IMR-90 (cell line): ENCODE measurements around the gene KRT6A. TPM values are rescaled to one million over a fixed set of nuclear protein-coding genes. Genes with fewer than 3 reads are reported as not detected.

ENCODE experiments used
- ATAC-seq: fragments of 200-7000 bp; cut with Tn5 transposase; 2 replicates; pipeline ENCODE4 v1.9.1; 2020; ENCODE audit warnings: low read depth, mild to moderate bottlenecking, moderate library complexity
- BruUV-seq: library from RNA; stranded (reverse); fragments of 400-500 nt; replicated peaks from 2 replicates; lab custom pipeline; 2021; lab: Mats Ljungman, UMichigan
- CTCF ChIA-PET: fragments of 300-600 bp; formaldehyde crosslinking; extraction: SDS; loops from one replicate; lab custom pipeline; 2021; ENCODE audit warnings: antibody characterized with exemption; lab: Yijun Ruan, JAX
- POLR2A ChIA-PET: fragments of 300-600 bp; sonication (Branson Sonifier 250); formaldehyde crosslinking; loops from one replicate; lab custom pipeline; 2022; ENCODE audit warnings: antibody characterized with exemption; ENCODE audit not compliant: unreplicated experiment; lab: Charles Lee
- DNase-seq: peaks from one replicate; pipeline ENCODE4 v3.0.0; 2013
- H2AFZ ChIP-seq: replicated peaks from 2 replicates; pipeline ENCODE3; 2013; ENCODE audit warnings: low read length, mild to moderate bottlenecking; ENCODE audit not compliant: poor library complexity
- H2AK5ac ChIP-seq: 2 replicates; pipeline ENCODE4 v1.6.1; 2013; ENCODE audit warnings: low read depth, low read length, inconsistent platforms
- H2AK9ac ChIP-seq: replicated peaks from 2 replicates; pipeline ENCODE3; 2013; ENCODE audit warnings: mild to moderate bottlenecking, low read depth, low read length, moderate library complexity; ENCODE audit not compliant: poor library complexity
- H2BK120ac ChIP-seq: 2 replicates; pipeline ENCODE4 v1.6.1; 2013; ENCODE audit warnings: low read depth, low read length, inconsistent platforms
- H2BK15ac ChIP-seq: 3 replicates; pipeline ENCODE4 v1.6.1; 2013; ENCODE audit warnings: low read depth, low read length, inconsistent platforms
- H2BK20ac ChIP-seq: 2 replicates; pipeline ENCODE4 v1.6.1; 2013; ENCODE audit warnings: low read depth, mild to moderate bottlenecking, inconsistent platforms, low read length, moderate library complexity
- H2BK5ac ChIP-seq: 2 replicates; pipeline ENCODE4 v1.6.1; 2013; ENCODE audit warnings: mild to moderate bottlenecking, low read depth, low read length, inconsistent platforms; ENCODE audit not compliant: poor library complexity, severe bottlenecking
- H3K14ac ChIP-seq: replicated peaks from 2 replicates; pipeline ENCODE4 v1.6.1; 2013; ENCODE audit warnings: low read depth, low read length, inconsistent platforms
- H3K18ac ChIP-seq: 2 replicates; pipeline ENCODE4 v1.6.1; 2013; ENCODE audit warnings: low read depth, low read length, control low read depth
- H3K23ac ChIP-seq: 2 replicates; pipeline ENCODE4 v1.6.1; 2013; ENCODE audit warnings: low read depth, low read length, inconsistent platforms
- H3K27ac ChIP-seq: 2 replicates; pipeline ENCODE4 v1.5.1; 2013; ENCODE audit warnings: mild to moderate bottlenecking, control low read depth, low read length; ENCODE audit not compliant: insufficient read depth
- H3K27me3 ChIP-seq: 2 replicates; pipeline ENCODE4 v1.6.1; 2013; ENCODE audit warnings: low read length; ENCODE audit not compliant: control insufficient read depth, insufficient read depth
- H3K36me3 ChIP-seq: 2 replicates; pipeline ENCODE4 v1.6.1; 2013; ENCODE audit warnings: low read length, mixed read lengths; ENCODE audit not compliant: control insufficient read depth, insufficient read depth
- H3K4ac ChIP-seq: 2 replicates; pipeline ENCODE4 v1.6.1; 2013; ENCODE audit warnings: low read depth, low read length, inconsistent platforms
- H3K4me1 ChIP-seq: 2 replicates; pipeline ENCODE4 v1.6.1; 2013; ENCODE audit warnings: low read length, mixed read lengths; ENCODE audit not compliant: control insufficient read depth, insufficient read depth
- H3K4me2 ChIP-seq: 2 replicates; pipeline ENCODE4 v1.6.1; 2013; ENCODE audit warnings: low read depth, mild to moderate bottlenecking, control low read depth, low read length, moderate library complexity
- H3K4me3 ChIP-seq: 2 replicates; pipeline ENCODE4 v1.5.1; 2013; ENCODE audit warnings: low read depth, mild to moderate bottlenecking, control low read depth, low read length, moderate library complexity; ENCODE audit not compliant: insufficient read depth
- H3K56ac ChIP-seq: 2 replicates; pipeline ENCODE4 v1.6.1; 2013; ENCODE audit warnings: low read length, inconsistent platforms; ENCODE audit not compliant: insufficient read depth; ENCODE audit errors: extremely low read depth
- H3K79me1 ChIP-seq, 2 experiments: 2 replicates each; pipeline ENCODE4 v1.6.1; 2013; ENCODE audit warnings: low read length in 2 of 2, inconsistent platforms in 1 of 2, low read depth in 1 of 2
- H3K9ac ChIP-seq: 2 replicates; pipeline ENCODE4 v1.6.1; 2013; ENCODE audit warnings: low read depth, low read length, control low read depth
- H3K9me1 ChIP-seq: 2 replicates; pipeline ENCODE4 v1.6.1; 2013; ENCODE audit warnings: low read length, inconsistent platforms; ENCODE audit not compliant: insufficient read depth
- H3K9me3 ChIP-seq: 2 replicates; pipeline ENCODE4 v1.6.1; 2013; ENCODE audit warnings: low read length; ENCODE audit not compliant: control insufficient read depth, insufficient read depth
- H4K20me1 ChIP-seq: 2 replicates; pipeline ENCODE4 v1.6.1; 2013; ENCODE audit warnings: low read length, inconsistent platforms; ENCODE audit not compliant: insufficient read depth
- H4K5ac ChIP-seq: 2 replicates; pipeline ENCODE4 v1.6.1; 2013; ENCODE audit warnings: mild to moderate bottlenecking, low read depth, low read length, control low read depth
- H4K8ac ChIP-seq, 2 experiments: 2 replicates each; pipeline ENCODE4 v1.6.1; 2013; ENCODE audit warnings: low read depth in 2 of 2, low read length in 2 of 2, control low read depth in 1 of 2, inconsistent platforms in 1 of 2
- H4K91ac ChIP-seq: 2 replicates; pipeline ENCODE4 v1.6.1; 2013; ENCODE audit warnings: low read depth, low read length, inconsistent platforms; ENCODE audit not compliant: insufficient read depth
- BHLHE40 ChIP-seq: fragments of 150-350 bp; IDR thresholded peaks from 2 replicates; pipeline ENCODE4 v1.6.1; 2016; ENCODE audit warnings: mild to moderate bottlenecking, low read depth, low read length
- CEBPB ChIP-seq: IDR thresholded peaks from 2 replicates; pipeline ENCODE4 v1.6.1; 2012; ENCODE audit warnings: low read depth, low read length, improper control_type of control experiment
- CHD1 ChIP-seq: IDR thresholded peaks from 2 replicates; pipeline ENCODE4 v1.6.1; 2012; ENCODE audit warnings: low read depth, low read length, improper control_type of control experiment
- FOS ChIP-seq: fragments of 150-350 bp; IDR thresholded peaks from 2 replicates; pipeline ENCODE4 v1.6.1; 2016; ENCODE audit warnings: low read depth, low read length
- MAFK ChIP-seq: IDR thresholded peaks from 2 replicates; pipeline ENCODE4 v1.6.1; 2012; ENCODE audit warnings: low read depth, low read length, improper control_type of control experiment
- MAZ ChIP-seq: IDR thresholded peaks from 2 replicates; pipeline ENCODE4 v1.6.1; 2012; ENCODE audit warnings: low read depth, mild to moderate bottlenecking, low read length, improper control_type of control experiment, moderate library complexity, borderline replicate concordance
- MXI1 ChIP-seq: IDR thresholded peaks from 2 replicates; pipeline ENCODE4 v1.6.1; 2012; ENCODE audit warnings: low read depth, mild to moderate bottlenecking, low read length, moderate library complexity, borderline replicate concordance
- NFE2L2 ChIP-seq: fragments of 150-350 bp; IDR thresholded peaks from 2 replicates; pipeline ENCODE4 v1.6.1; 2016; ENCODE audit warnings: low read depth, mild to moderate bottlenecking, low read length
- POLR2A ChIP-seq: IDR thresholded peaks from 2 replicates; pipeline ENCODE4 v1.6.1; 2012; ENCODE audit warnings: mild to moderate bottlenecking, low read depth, low read length
- RAD21 ChIP-seq: IDR thresholded peaks from 2 replicates; pipeline ENCODE4 v1.6.1; 2012; ENCODE audit warnings: low read length, improper control_type of control experiment
- RCOR1 ChIP-seq: IDR thresholded peaks from 2 replicates; pipeline ENCODE4 v1.6.1; 2012; ENCODE audit warnings: mild to moderate bottlenecking, low read length, improper control_type of control experiment; ENCODE audit not compliant: insufficient replicate concordance
- RFX5 ChIP-seq: IDR thresholded peaks from 2 replicates; pipeline ENCODE4 v1.8.0; 2012; ENCODE audit warnings: low read depth, mild to moderate bottlenecking, low read length, moderate library complexity
- SMC3 ChIP-seq: fragments of 150-350 bp; IDR thresholded peaks from 2 replicates; pipeline ENCODE4 v1.6.1; 2016; ENCODE audit warnings: low read depth, mild to moderate bottlenecking, antibody characterized with exemption, low read length, moderate library complexity
- WGBS, 2 experiments: methylation state at CpG; one replicate each; pipeline versions ENCODE4 v1.1.5 to v1.1.7; 2013; ENCODE audit warnings: missing lambda C conversion rate in 2 of 2; ENCODE audit not compliant: insufficient read length in 1 of 2; ENCODE audit errors: extremely low coverage in 2 of 2; 5-methylcytosine and 5-hydroxymethylcytosine counted together
- dilution Hi-C: fragments of 300-500 bp; cut with HindIII; formaldehyde crosslinking; loops from one replicate; pipeline ENCODE4 v1.14.3; 2018; ENCODE audit warnings: low sequenced_read_pairs; ENCODE audit not compliant: unreplicated experiment
- in situ Hi-C: fragments of 300-500 bp; cut with MboI; formaldehyde crosslinking; loops from 3 replicates; pipeline ENCODE4 v1.14.3; 2019; ENCODE audit warnings: low sequenced_read_pairs, inconsistent platforms, mixed read lengths
- intact Hi-C: fragments of 100-400 bp; cut with micrococcal nuclease; formaldehyde crosslinking; loops from 2 replicates; pipeline ENCODE4 v1.10.0; 2022
- polyA plus RNA-seq, 3 experiments: library from polyadenylated mRNA; depleted of rRNA; stranded (reverse); fragments of >200 nt; gene quantifications; 2 replicates each; pipeline ENCODE4 v1.2.3, GENCODE V29; 2012; ENCODE audit warnings: low replicate concordance in 1 of 3
- total RNA-seq: library from RNA; depleted of rRNA; stranded (reverse); fragments of >200 nt; gene quantifications from 2 replicates; pipeline ENCODE4 v1.2.3, GENCODE V29; 2012
- TF ChIP-seq, protein P1 (sequence below): conservative IDR thresholded peaks from 2 replicates; pipeline ENCODE4 v1.5.1; 2012; ENCODE audit warnings: mild to moderate bottlenecking, low read depth, low read length, improper control_type of control experiment
- TF ChIP-seq, protein P2 (sequence below): fragments of 150-350 bp; IDR thresholded peaks from 2 replicates; pipeline ENCODE4 v1.6.1; 2017; ENCODE audit warnings: mild to moderate bottlenecking, antibody characterized with exemption, low read length, low read depth
- TF ChIP-seq, protein P3 (sequence below): fragments of 150-350 bp; IDR thresholded peaks from 2 replicates; pipeline ENCODE4 v1.6.1; 2016; ENCODE audit warnings: low read depth, mild to moderate bottlenecking, low read length, moderate library complexity, borderline replicate concordance

Gene KRT6A
- total and polyA plus RNA-seq, 2 of the 4 experiments (the other 2 are of a cell fraction) = not detected

DNA sequence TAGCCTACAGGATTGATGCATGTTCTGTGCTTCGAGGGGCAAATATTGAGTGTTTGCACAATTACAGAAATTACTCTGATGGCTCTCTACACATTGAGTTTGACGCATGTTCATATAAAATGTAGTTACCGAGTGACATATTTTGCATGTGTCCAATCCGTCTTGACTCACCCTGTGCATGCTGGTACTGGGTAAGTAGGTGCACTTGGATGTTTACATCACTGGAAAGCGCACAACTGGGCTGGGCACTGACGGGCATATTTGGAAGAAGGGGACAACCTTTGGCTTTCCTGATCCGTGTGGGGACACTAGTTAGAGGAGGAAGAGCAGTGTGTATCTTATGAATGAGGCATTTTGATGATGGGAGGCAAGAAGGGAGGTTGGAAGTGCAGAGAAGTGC, 4.9 kb upstream of the KRT6A start:
- no peak overlapping the region for H3K4me3 ChIP-seq
- H3K9ac ChIP-seq = no peak overlapping the region
- WGBS, 2 experiments = 67% methylated on average over 5 of the region's 7 CpGs; no CpG with 5 or more reads in 1 of the 2 experiments
- no peak overlapping the region for H3K4ac ChIP-seq
- H2BK20ac ChIP-seq = no peak overlapping the region
- no peak overlapping the region for H3K27ac ChIP-seq
- no peak overlapping the region for H4K5ac ChIP-seq
- in situ Hi-C loops (no loop called here), dilution Hi-C loops (no loop called here), intact Hi-C loops (no loop called here)
- H2AFZ ChIP-seq = no peak overlapping the region
- H3K18ac ChIP-seq = no peak overlapping the region
- H4K8ac ChIP-seq = no peak overlapping the region
- no peak overlapping the region for H2BK5ac ChIP-seq
- no peak overlapping the region for H2BK120ac ChIP-seq
- BruUV-seq = no TSS peak
- H2AK5ac ChIP-seq = no peak overlapping the region
- H3K56ac ChIP-seq = no peak overlapping the region
- DNase-seq (no peak), ATAC-seq (no peak)
- peaks cover 3% of the 10 kb centered on the region for H3K27me3 ChIP-seq
- ChIA-PET CTCF (no interaction called here), POLR2A (no interaction called here)
- no peak overlapping the region for H3K23ac ChIP-seq
- H3K9me1 ChIP-seq = no peaks in the 10 kb centered on the region
- H3K4me2 ChIP-seq = no peak overlapping the region
- no peak overlapping the region for H2BK15ac ChIP-seq
- H2AK9ac ChIP-seq = no peak overlapping the region
- no peaks in the 10 kb centered on the region for H4K20me1 ChIP-seq
- no peak overlapping the region for H4K91ac ChIP-seq
- no peak overlapping the region for H3K14ac ChIP-seq
- H3K4me1 ChIP-seq = no peaks in the 10 kb centered on the region
- TF ChIP-seq POLR2A (no peak), FOS (no peak), NFE2L2 (no peak), BHLHE40 (no peak), RCOR1 (no peak), CEBPB (no peak), RAD21 (no peak), MXI1 (no peak), CHD1 (no peak), MAFK (no peak), MAZ (no peak), SMC3 (no peak), RFX5 (no peak)
- TF ChIP-seq, protein P1, sequence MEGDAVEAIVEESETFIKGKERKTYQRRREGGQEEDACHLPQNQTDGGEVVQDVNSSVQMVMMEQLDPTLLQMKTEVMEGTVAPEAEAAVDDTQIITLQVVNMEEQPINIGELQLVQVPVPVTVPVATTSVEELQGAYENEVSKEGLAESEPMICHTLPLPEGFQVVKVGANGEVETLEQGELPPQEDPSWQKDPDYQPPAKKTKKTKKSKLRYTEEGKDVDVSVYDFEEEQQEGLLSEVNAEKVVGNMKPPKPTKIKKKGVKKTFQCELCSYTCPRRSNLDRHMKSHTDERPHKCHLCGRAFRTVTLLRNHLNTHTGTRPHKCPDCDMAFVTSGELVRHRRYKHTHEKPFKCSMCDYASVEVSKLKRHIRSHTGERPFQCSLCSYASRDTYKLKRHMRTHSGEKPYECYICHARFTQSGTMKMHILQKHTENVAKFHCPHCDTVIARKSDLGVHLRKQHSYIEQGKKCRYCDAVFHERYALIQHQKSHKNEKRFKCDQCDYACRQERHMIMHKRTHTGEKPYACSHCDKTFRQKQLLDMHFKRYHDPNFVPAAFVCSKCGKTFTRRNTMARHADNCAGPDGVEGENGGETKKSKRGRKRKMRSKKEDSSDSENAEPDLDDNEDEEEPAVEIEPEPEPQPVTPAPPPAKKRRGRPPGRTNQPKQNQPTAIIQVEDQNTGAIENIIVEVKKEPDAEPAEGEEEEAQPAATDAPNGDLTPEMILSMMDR = no peak
- TF ChIP-seq, protein P2, sequence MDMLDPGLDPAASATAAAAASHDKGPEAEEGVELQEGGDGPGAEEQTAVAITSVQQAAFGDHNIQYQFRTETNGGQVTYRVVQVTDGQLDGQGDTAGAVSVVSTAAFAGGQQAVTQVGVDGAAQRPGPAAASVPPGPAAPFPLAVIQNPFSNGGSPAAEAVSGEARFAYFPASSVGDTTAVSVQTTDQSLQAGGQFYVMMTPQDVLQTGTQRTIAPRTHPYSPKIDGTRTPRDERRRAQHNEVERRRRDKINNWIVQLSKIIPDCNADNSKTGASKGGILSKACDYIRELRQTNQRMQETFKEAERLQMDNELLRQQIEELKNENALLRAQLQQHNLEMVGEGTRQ = no peak
- TF ChIP-seq, protein P3, sequence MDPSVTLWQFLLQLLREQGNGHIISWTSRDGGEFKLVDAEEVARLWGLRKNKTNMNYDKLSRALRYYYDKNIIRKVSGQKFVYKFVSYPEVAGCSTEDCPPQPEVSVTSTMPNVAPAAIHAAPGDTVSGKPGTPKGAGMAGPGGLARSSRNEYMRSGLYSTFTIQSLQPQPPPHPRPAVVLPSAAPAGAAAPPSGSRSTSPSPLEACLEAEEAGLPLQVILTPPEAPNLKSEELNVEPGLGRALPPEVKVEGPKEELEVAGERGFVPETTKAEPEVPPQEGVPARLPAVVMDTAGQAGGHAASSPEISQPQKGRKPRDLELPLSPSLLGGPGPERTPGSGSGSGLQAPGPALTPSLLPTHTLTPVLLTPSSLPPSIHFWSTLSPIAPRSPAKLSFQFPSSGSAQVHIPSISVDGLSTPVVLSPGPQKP = no peak
- H3K9me3 ChIP-seq = no peaks in the 10 kb centered on the region
- H3K36me3 ChIP-seq = no peaks in the 10 kb centered on the region
- H3K79me1 ChIP-seq = no peaks in the 10 kb centered on the region
